Lung (tissue), 12 donors: ENCODE measurements around the gene COL6A3. TPM values are rescaled to one million over a fixed set of nuclear protein-coding genes. Genes with fewer than 3 reads are reported as not detected.

Experiments used
- ATAC-seq: fragments of 200-7000 bp; cut with Tn5 transposase; one replicate; pipeline ENCODE4 v1.9.1; 2020; ENCODE audit warnings: moderate number of reproducible peaks; ENCODE audit not compliant: insufficient read depth, low FRiP score
- DNase-seq, 3 donors: peaks; one replicate each; pipeline ENCODE4 v3.0.0-alpha.2; 2013 to 2017
- H3K27ac ChIP-seq, 2 donors: one replicate each; pipeline ENCODE4 v1.5.1; 2013; ENCODE audit warnings: mild to moderate bottlenecking in 2 of 2, moderate library complexity in 2 of 2, control low read depth in 1 of 2, inconsistent platforms in 1 of 2, low read depth in 1 of 2, low read length in 1 of 2
- H3K27me3 ChIP-seq, 3 donors: one replicate each; pipeline ENCODE4 v1.5.1; 2013; ENCODE audit warnings: low read length in 2 of 3; ENCODE audit not compliant: control insufficient read depth in 3 of 3, insufficient read depth in 3 of 3
- H3K36me3 ChIP-seq, 4 donors: one replicate each; pipeline ENCODE4 v1.5.1; 2013; ENCODE audit warnings: low read length in 4 of 4, mild to moderate bottlenecking in 1 of 4, moderate library complexity in 1 of 4; ENCODE audit not compliant: control insufficient read depth in 4 of 4, insufficient read depth in 4 of 4
- H3K4me1 ChIP-seq, 5 donors: one replicate each; pipeline ENCODE4 v1.5.1; 2013; ENCODE audit warnings: low read length in 5 of 5, mild to moderate bottlenecking in 2 of 5, moderate library complexity in 1 of 5; ENCODE audit not compliant: control insufficient read depth in 5 of 5, insufficient read depth in 5 of 5
- H3K4me3 ChIP-seq: one replicate; pipeline ENCODE4 v1.5.1; 2013; ENCODE audit warnings: mild to moderate bottlenecking, control low read depth, moderate library complexity
- H3K9ac ChIP-seq, 2 donors: one replicate each; pipeline ENCODE4 v1.5.1; 2013; ENCODE audit warnings: low read length in 2 of 2, control low read depth in 1 of 2; ENCODE audit not compliant: insufficient read depth in 1 of 2
- H3K9me3 ChIP-seq, 4 donors: one replicate each; pipeline ENCODE4 v1.5.1; 2013; ENCODE audit warnings: low read length in 3 of 4, mild to moderate bottlenecking in 1 of 4, moderate library complexity in 1 of 4; ENCODE audit not compliant: control insufficient read depth in 4 of 4, insufficient read depth in 3 of 4
- CTCF ChIP-seq: IDR thresholded peaks from 2 replicates; pipeline ENCODE4 v1.5.1; 2012; ENCODE audit warnings: mild to moderate bottlenecking; ENCODE audit errors: control extremely low read depth, extremely low read depth
- WGBS, 2 donors: extraction: QIAGEN DNeasy Blood & Tissue Kit; methylation state at CpG; one replicate each; pipeline ENCODE4 v1.1.7; 2013; 5-methylcytosine and 5-hydroxymethylcytosine counted together
- polyA plus RNA-seq, 2 donors: library from polyadenylated mRNA; stranded (reverse); fragments of 200-250 nt; gene quantifications; one replicate each; pipeline ENCODE4 v1.2.1, GENCODE V29; 2013
- total RNA-seq, 2 donors: library from RNA; depleted of rRNA in 1 of 2; stranded (reverse); fragments of >200 nt in 1 of 2; gene quantifications; one replicate each; pipeline ENCODE4 v1.2.1, GENCODE V29; 2014 to 2021
- donor health status: control.
- donor health status: control.
- donor health status: Bipolar disorder and iron deficiency.
- donor health status: healthy.
- donor health status: DM: yes; HTN: yes; CAD: no.

COL6A3 gene
- total and polyA plus RNA-seq, 4 donors, result 36.4 to 548 (median 277) TPM

- DNase-seq (no peak), ATAC-seq (no peak)
- peaks cover 0 to 36% (median 24%) of the 10 kb centered on the region in 5 donors for H3K4me1 ChIP-seq
- peak overlapping the region in 1 of 2 donors; percentile 2 for H3K9ac ChIP-seq
- no peak overlapping the region for H3K4me3 ChIP-seq
- no peak for TF ChIP-seq CTCF
- 69 to 86% methylated on average over 3 of the region's 3 CpGs for WGBS, 2 donors
- H3K27ac ChIP-seq, result peak overlapping the region; percentile 37 to 82
- no peaks in the 10 kb centered on the region for H3K9me3 ChIP-seq
- no peaks in the 10 kb centered on the region for H3K36me3 ChIP-seq
- H3K27me3 ChIP-seq, result no peaks in the 10 kb centered on the region
These were observed 99.3 kb downstream of the COL6A3 start for GRCh38 chr2:237314681-237315080.

- Histone ChIP-seq H3K4me3 (no peak overlapping the region), H3K27me3 (no peaks in the 10 kb centered on the region), H3K4me1 (peaks cover 0 to 37% (median 24%) of the 10 kb centered on the region in 5 donors), H3K9me3 (no peaks in the 10 kb centered on the region), H3K27ac (peak overlapping the region; percentile 10 to 82), H3K36me3 (no peaks in the 10 kb centered on the region), H3K9ac (no peak overlapping the region)
- 84 to 95% methylated on average over 7 of the region's 7 CpGs for WGBS, 2 donors
- no peak for TF ChIP-seq CTCF
- DNase-seq (no peak), ATAC-seq (no peak)
These were observed 99.8 kb downstream of the COL6A3 start for GRCh38 chr2:237314198-237314597.

- Histone ChIP-seq H3K27me3 (no peaks in the 10 kb centered on the region), H3K4me3 (no peak overlapping the region), H3K27ac (no peak overlapping the region), H3K36me3 (no peaks in the 10 kb centered on the region), H3K9ac (no peak overlapping the region), H3K4me1 (peaks cover 0 to 42% (median 24%) of the 10 kb centered on the region in 5 donors), H3K9me3 (no peaks in the 10 kb centered on the region)
- no peak for TF ChIP-seq CTCF
- ATAC-seq (no peak), DNase-seq (no peak)
- WGBS, 2 donors, result 91 to 94% methylated on average over 12 of the region's 12 CpGs
These were observed 101.8 kb downstream of the COL6A3 start for GRCh38 chr2:237312021-237312755.
